Vagina (tissue), 2 donors: ENCODE results near the gene RASGRF2.

Experiments
- CTCF ChIP-seq, 3 experiments: fragments of 450-650 bp in 2 of 3; fragments of 200-600 bp in 1 of 3; sonication (generic) in 1 of 3; IDR thresholded peaks; one replicate each; pipeline ENCODE4 v1.5.1; 2017 to 2019; ENCODE audit warnings: antibody characterized with exemption in 3 of 3, mild to moderate bottlenecking in 2 of 3, moderate library complexity in 2 of 3
- POLR2AphosphoS5 ChIP-seq, 2 donors: sonication (generic); formaldehyde crosslinking; IDR thresholded peaks; one replicate each; pipeline ENCODE4 v1.9.0; 2017; ENCODE audit warnings: antibody characterized with exemption in 2 of 2, mild to moderate bottlenecking in 2 of 2, low read depth in 1 of 2; ENCODE audit not compliant: insufficient read depth in 1 of 2

- no peak for TF ChIP-seq CTCF (IDR thresholded peaks at IDR 0.05)
- no peak for TF ChIP-seq POLR2AphosphoS5 (IDR thresholded peaks at IDR 0.05; ENCODE audit: insufficient read depth in 1 of 2, low read depth in 1 of 2)
Observed at GRCh38 chr5:80977764-80978163, 17.6 kb downstream of the RASGRF2 start.
